Neutrophil (primary cell): ENCODE results near the gene AP3B1.

ENCODE experiments used
- H3K27ac ChIP-seq: fragments of 200-600 bp; sonication (generic); 2 replicates; pipeline ENCODE4 v1.5.1; 2016; ENCODE audit warnings: mild to moderate bottlenecking, moderate library complexity
- H3K27me3 ChIP-seq: fragments of 200-600 bp; sonication (generic); 2 replicates; pipeline ENCODE4 v1.6.0; 2016; ENCODE audit warnings: mild to moderate bottlenecking
- H3K36me3 ChIP-seq: fragments of 200-600 bp; sonication (generic); 2 replicates; pipeline ENCODE4 v1.5.1; 2017
- H3K4me1 ChIP-seq, 2 experiments: fragments of 200-600 bp in 1 of 2; sonication (generic) in 1 of 2; 1 replicate in 1 of 2; 2 replicates in 1 of 2; pipeline versions ENCODE4 v1.5.1 to v1.6.1; 2013 to 2016; ENCODE audit warnings: low read depth in 1 of 2, low read length in 1 of 2, mild to moderate bottlenecking in 1 of 2, moderate library complexity in 1 of 2; ENCODE audit not compliant: control insufficient read depth in 1 of 2, insufficient read depth in 1 of 2
- H3K4me3 ChIP-seq, 2 experiments: fragments of 200-600 bp in 1 of 2; sonication (generic) in 1 of 2; 1 replicate in 1 of 2; 2 replicates in 1 of 2; pipeline ENCODE4 v1.5.1; 2013 to 2016; ENCODE audit warnings: low read depth in 1 of 2, low read length in 1 of 2, mild to moderate bottlenecking in 1 of 2, moderate library complexity in 1 of 2
- H3K9me3 ChIP-seq: fragments of 200-600 bp; sonication (generic); 2 replicates; pipeline ENCODE4 v1.5.1; 2016
- CTCF ChIP-seq: fragments of 200-600 bp; sonication (generic); IDR thresholded peaks from 2 replicates; pipeline ENCODE4 v1.5.1; 2016; ENCODE audit warnings: antibody characterized with exemption

The AP3B1 gene

GRCh38 chr5:78003450-78003849 lies 291.0 kb downstream of the AP3B1 start:
- peaks cover 8 to 14% of the 10 kb centered on the region in 2 experiments for H3K4me1 ChIP-seq
- TF ChIP-seq CTCF: no peak
- no peaks in the 10 kb centered on the region for H3K9me3 ChIP-seq
- H3K27ac ChIP-seq: peak overlapping the region; percentile 77
- H3K36me3 ChIP-seq: peaks cover 11% of the 10 kb centered on the region
- no peak overlapping the region for H3K4me3 ChIP-seq
- no peaks in the 10 kb centered on the region for H3K27me3 ChIP-seq

GRCh38 chr5:78002690-78003089 lies 291.8 kb downstream of the AP3B1 start:
- no peaks in the 10 kb centered on the region for H3K27me3 ChIP-seq
- peaks cover 8 to 14% of the 10 kb centered on the region in 2 experiments for H3K4me1 ChIP-seq
- peak overlapping the region; percentile 77 for H3K27ac ChIP-seq
- no peaks in the 10 kb centered on the region for H3K9me3 ChIP-seq
- H3K4me3 ChIP-seq: no peak overlapping the region
- peaks cover 13% of the 10 kb centered on the region for H3K36me3 ChIP-seq
- no peak for TF ChIP-seq CTCF

- Histone ChIP-seq H3K36me3 (peaks cover 13% of the 10 kb centered on the region), H3K9me3 (no peaks in the 10 kb centered on the region), H3K27me3 (no peaks in the 10 kb centered on the region), H3K4me3 (no peak overlapping the region), H3K4me1 (peaks cover 8 to 14% of the 10 kb centered on the region in 2 experiments), H3K27ac (no peak overlapping the region)
- no peak for TF ChIP-seq CTCF
Observed at GRCh38 chr5:78001197-78001596, 293.3 kb downstream of the AP3B1 start.

- no peaks in the 10 kb centered on the region for H3K27me3 ChIP-seq
- H3K4me1 ChIP-seq: peaks cover 8 to 14% of the 10 kb centered on the region in 2 experiments
- no peak for TF ChIP-seq CTCF
- H3K36me3 ChIP-seq: peaks cover 19% of the 10 kb centered on the region
- no peak overlapping the region for H3K4me3 ChIP-seq
- no peak overlapping the region for H3K27ac ChIP-seq
- H3K9me3 ChIP-seq: no peaks in the 10 kb centered on the region
Observed at GRCh38 chr5:78000191-78000590, 294.3 kb downstream of the AP3B1 start.

- H3K4me1 ChIP-seq: peaks cover 8 to 14% of the 10 kb centered on the region in 2 experiments
- H3K27ac ChIP-seq: no peak overlapping the region
- H3K9me3 ChIP-seq: no peaks in the 10 kb centered on the region
- H3K4me3 ChIP-seq: no peak overlapping the region
- no peaks in the 10 kb centered on the region for H3K27me3 ChIP-seq
- TF ChIP-seq CTCF: no peak
- H3K36me3 ChIP-seq: peaks cover 19% of the 10 kb centered on the region
Observed at GRCh38 chr5:77999399-77999798, 295.1 kb downstream of the AP3B1 start.

- H3K4me3 ChIP-seq: no peak overlapping the region
- TF ChIP-seq CTCF: no peak
- H3K9me3 ChIP-seq: no peaks in the 10 kb centered on the region
- no peaks in the 10 kb centered on the region for H3K4me1 ChIP-seq
- peaks cover 38% of the 10 kb centered on the region for H3K36me3 ChIP-seq
- H3K27ac ChIP-seq: no peak overlapping the region
- H3K27me3 ChIP-seq: no peaks in the 10 kb centered on the region
Observed at GRCh38 chr5:77996943-77997342, 297.6 kb downstream of the AP3B1 start.
